ENCODE measurements around the gene DOCK4. TPM values are rescaled to one million over a fixed set of nuclear protein-coding genes. Genes with fewer than 3 reads are reported as not detected.

DOCK4 gene
- total RNA-seq, 1 donor from 2014 or later = 43.5 TPM

DNA sequence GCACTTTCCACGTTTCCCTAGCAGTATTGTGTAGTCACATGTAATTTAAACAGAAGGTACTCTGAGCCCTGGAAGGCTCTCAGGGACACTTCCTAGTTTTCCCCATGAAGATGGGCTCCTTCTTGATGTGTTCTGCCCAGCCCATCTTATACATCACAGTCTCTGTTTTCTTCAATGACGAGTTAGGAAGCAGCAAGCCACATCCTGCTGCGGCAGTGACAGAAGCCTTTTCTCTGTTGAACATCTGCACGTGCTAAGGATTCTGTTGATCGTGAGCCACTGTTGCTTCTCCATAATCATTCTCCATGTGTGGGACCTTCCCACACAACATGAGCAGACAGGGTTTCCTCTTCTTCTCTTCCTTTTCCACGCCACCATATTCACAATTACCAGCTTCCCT, 346.0 kb downstream of the DOCK4 start:
- TF ChIP-seq, protein P1, sequence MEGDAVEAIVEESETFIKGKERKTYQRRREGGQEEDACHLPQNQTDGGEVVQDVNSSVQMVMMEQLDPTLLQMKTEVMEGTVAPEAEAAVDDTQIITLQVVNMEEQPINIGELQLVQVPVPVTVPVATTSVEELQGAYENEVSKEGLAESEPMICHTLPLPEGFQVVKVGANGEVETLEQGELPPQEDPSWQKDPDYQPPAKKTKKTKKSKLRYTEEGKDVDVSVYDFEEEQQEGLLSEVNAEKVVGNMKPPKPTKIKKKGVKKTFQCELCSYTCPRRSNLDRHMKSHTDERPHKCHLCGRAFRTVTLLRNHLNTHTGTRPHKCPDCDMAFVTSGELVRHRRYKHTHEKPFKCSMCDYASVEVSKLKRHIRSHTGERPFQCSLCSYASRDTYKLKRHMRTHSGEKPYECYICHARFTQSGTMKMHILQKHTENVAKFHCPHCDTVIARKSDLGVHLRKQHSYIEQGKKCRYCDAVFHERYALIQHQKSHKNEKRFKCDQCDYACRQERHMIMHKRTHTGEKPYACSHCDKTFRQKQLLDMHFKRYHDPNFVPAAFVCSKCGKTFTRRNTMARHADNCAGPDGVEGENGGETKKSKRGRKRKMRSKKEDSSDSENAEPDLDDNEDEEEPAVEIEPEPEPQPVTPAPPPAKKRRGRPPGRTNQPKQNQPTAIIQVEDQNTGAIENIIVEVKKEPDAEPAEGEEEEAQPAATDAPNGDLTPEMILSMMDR (IDR thresholded peaks at IDR 0.05) = no peak
- intact Hi-C loops (cut with DNase I) = no loop called here
- no peaks in the 10 kb centered on the region for H3K27me3 ChIP-seq
- no peaks in the 10 kb centered on the region for H3K9me3 ChIP-seq
- DNase-seq (ENCODE audit: low spot score in 2 of 2) = no peak
- H3K4me3 ChIP-seq = no peak overlapping the region
- H3K27ac ChIP-seq = no peak overlapping the region
- H3K4me1 ChIP-seq = peaks cover 0 to 3% of the 10 kb centered on the region in 2 donors
- H3K36me3 ChIP-seq = peaks cover 0 to 9% of the 10 kb centered on the region in 2 donors

DNA sequence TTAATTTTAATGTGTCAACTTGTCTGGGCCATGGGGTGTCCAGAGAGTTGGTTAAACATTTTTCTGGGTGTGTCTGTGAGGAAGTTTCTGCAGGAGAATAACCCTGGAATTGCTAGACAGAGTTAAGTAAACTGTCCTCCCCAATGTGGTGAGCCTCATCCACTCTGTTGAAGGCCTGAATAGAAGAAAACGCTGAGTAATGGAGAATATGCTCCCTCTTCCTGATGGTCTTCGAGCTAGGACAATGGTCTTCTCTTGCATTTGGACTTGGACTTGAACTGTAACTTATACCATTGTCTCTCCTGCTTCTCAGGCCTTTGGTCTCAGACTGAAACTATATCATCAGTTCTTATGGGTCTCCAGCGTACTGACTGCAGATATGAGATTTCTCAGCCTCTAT, 347.9 kb downstream of the DOCK4 start:
- H3K36me3 ChIP-seq = peaks cover 0 to 9% of the 10 kb centered on the region in 2 donors
- no peaks in the 10 kb centered on the region for H3K9me3 ChIP-seq
- DNase-seq (ENCODE audit: low spot score in 2 of 2) = no peak
- no peak overlapping the region for H3K27ac ChIP-seq
- intact Hi-C loops (cut with DNase I) = loop anchor here (5.0 kb wide), 1 partner anchor 116 kb away; no protein-coding TSS in a partner anchor
- H3K27me3 ChIP-seq = no peaks in the 10 kb centered on the region
- H3K4me3 ChIP-seq = no peak overlapping the region
- TF ChIP-seq, protein P1 (IDR thresholded peaks at IDR 0.05) = no peak
- no peaks in the 10 kb centered on the region for H3K4me1 ChIP-seq

DNA sequence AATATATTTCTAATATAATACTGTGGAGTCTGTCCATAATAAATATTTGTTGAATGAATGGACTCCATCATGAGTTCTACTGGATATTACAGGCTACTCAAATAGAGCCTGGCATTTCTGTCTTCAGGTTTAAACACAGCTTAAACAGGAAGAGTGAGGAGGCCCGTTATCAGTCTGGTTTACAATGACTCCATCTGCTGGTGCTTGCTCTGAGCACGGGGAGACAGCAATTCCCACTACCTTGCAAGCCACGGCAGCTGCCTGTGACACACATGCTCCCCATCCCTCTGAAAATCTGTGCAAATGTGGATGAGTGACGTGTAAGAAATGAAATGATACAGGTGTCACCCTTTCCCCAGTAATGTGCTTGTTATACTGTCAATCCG, 350.4 kb downstream of the DOCK4 start:
- Histone ChIP-seq H3K27ac (no peak overlapping the region), H3K4me1 (no peaks in the 10 kb centered on the region), H3K36me3 (peaks cover 0 to 6% of the 10 kb centered on the region in 2 donors), H3K9me3 (no peaks in the 10 kb centered on the region), H3K27me3 (no peaks in the 10 kb centered on the region), H3K4me3 (no peak overlapping the region)
- intact Hi-C loops (cut with DNase I) = loop anchor here (1.0 to 5.0 kb wide), 2 partner anchors 93 to 114 kb away; no protein-coding TSS in a partner anchor
- no peak for DNase-seq (ENCODE audit: low spot score in 2 of 2)
- TF ChIP-seq, protein P1 (IDR thresholded peaks at IDR 0.05) = no peak

DNA sequence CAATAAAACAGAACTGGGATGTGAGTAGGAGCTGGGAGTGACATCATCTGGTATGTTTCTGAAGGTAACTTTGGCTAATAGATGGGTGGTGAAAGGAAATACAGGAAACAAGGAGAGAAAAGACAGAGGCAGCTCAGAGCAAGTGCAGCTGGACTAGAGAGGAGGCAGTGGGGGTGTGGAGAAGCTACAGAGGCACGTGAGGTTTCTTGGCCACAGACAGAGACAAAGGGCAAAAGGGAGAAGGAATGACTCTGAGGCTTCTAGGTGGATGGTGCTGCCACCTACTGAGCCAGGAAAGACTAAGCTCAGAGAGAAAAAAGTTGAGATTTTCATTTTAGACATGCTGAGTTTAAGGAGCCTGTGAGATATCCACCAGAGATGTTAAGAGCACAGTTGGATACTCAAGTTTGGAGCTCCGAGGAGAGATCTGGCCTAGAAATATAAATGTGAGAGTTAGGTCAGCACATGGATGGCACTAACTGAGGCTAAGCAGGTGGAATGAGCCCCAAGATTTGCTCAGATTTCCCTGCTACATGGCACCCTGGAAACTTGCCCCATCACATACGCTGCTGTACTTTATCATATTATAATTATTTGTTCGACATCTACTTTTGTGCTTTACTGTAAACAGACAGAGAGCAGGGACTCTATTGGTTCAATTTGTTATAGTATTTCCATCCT, 350.9 kb downstream of the DOCK4 start:
- Histone ChIP-seq H3K36me3 (peaks cover 0 to 5% of the 10 kb centered on the region in 2 donors), H3K27ac (no peak overlapping the region), H3K4me1 (no peaks in the 10 kb centered on the region), H3K27me3 (no peaks in the 10 kb centered on the region), H3K9me3 (no peaks in the 10 kb centered on the region), H3K4me3 (no peak overlapping the region)
- intact Hi-C loops (cut with DNase I) = loop anchor here (1.0 to 5.0 kb wide), 2 partner anchors 92 to 113 kb away; no protein-coding TSS in a partner anchor
- no peak for DNase-seq (ENCODE audit: low spot score in 2 of 2)
- TF ChIP-seq, protein P1 (IDR thresholded peaks at IDR 0.05) = peak; percentile 14 to 59 (median 30)

DNA sequence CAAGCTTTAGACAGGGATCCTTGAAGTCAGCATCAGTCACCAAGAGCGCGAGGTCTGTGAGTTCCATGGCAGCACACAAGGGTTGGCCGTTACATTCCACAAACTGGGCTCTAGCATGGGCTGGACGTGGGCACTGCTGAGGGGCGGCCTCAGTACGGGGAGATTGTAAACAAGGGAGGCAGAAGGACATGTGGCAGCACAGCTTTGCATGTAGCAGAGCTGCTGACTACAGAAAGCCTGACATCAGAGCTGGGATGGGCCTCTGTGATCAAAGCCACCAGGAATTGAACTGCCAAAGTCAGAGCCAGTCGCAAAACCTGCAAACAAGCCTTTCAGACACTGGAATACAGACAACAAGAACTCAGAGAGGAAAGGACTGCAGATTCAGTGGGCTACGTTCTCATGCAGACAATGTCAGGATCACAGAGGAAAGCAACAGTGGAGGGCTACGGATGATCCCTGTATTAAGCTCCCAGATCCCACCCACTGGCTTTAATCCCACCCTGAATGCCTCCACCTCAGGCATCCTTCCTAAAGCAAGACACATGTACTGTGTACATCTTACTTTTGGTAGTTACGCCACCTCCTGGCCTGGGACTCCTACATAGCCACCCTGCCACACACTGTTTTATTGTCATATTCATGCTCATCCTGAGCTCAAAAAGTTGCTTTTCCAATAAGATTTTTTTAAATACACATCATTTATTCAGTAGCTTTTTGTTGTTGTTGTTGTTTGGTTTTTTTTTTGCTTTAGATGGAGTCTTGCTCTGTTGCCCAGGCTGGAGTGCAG, 352.8 kb downstream of the DOCK4 start:
- TF ChIP-seq, protein P1 (IDR thresholded peaks at IDR 0.05) = no peak
- Histone ChIP-seq H3K27me3 (no peaks in the 10 kb centered on the region), H3K27ac (no peak overlapping the region), H3K9me3 (no peaks in the 10 kb centered on the region), H3K4me1 (no peaks in the 10 kb centered on the region), H3K36me3 (no peaks in the 10 kb centered on the region), H3K4me3 (no peak overlapping the region)
- intact Hi-C loops (cut with DNase I) = no loop called here
- no peak for DNase-seq (ENCODE audit: low spot score in 2 of 2)
